ENCODE measurements around the gene TFIP11. TPM values are rescaled to one million over a fixed set of nuclear protein-coding genes. Genes with fewer than 3 reads are reported as not detected.

Gene TFIP11
- total and polyA plus RNA-seq, 2 of the 8 experiments (the other 6 are each of a cell fraction or from before 2014, with no cell fraction given) = 18.1 to 28.3 TPM

DNA sequence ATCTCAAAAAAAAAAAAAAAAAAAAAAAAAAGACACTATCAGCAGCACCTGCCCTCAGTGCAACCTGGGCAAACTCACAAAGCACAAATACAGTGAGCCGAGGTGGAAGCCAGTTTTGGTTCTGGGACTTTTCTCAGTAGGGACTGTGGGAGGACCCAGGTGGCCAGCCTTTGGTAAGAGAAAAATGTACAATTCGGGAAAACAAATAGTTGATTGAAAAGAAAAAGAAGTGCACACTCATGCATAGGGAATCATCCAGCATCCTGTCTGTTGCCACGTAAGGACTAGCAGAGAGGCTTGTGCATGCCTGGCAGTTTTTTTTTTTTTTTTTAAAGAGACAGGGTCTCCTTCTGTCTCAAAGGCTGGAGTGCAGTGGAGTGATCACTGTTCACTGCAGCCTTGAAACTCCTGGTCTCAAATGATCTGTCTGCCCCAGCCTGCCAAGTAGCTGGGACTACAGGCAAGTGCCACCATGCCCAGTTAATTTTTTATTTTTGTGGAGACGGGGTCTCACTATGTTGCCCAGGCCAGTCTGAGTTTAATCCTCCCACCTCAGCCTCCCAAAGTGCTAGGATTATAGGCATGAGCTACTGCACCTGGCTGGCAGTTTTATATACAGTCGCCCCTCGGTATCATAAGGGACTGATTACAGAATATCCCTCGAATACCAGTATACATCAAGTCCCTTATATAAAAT is 40.9 kb upstream of the TFIP11 start:
- peaks cover 18 to 41% (median 29%) of the 10 kb centered on the region in 4 experiments for H3K4me1 ChIP-seq (replicated peaks in 1 of 4; ENCODE audit: control insufficient read depth in 3 of 4, insufficient read depth in 4 of 4, low read length in 3 of 4)

More for the DNA sequence above, 40.9 kb upstream of the TFIP11 start:
- Histone ChIP-seq H2BK120ac (replicated peaks; ENCODE audit: low read depth, low read length) (no peak overlapping the region), H3K9ac (replicated peaks in 1 of 4; ENCODE audit: extremely low read depth in 1 of 4, low read depth in 3 of 4, low read length in 3 of 4) (no peak overlapping the region), H3K23me2 (ENCODE audit: low read depth, low read length) (no peaks in the 10 kb centered on the region), H3K14ac (ENCODE audit: insufficient read length) (no peak overlapping the region), H3K4ac (replicated peaks; ENCODE audit: insufficient read length, low read depth, low read length) (no peak overlapping the region), H3K79me1 (ENCODE audit: low read depth, low read length) (peaks cover 14% of the 10 kb centered on the region), H2BK12ac (ENCODE audit: low read depth, low read length) (no peak overlapping the region), H2BK5ac (ENCODE audit: low read depth, low read length) (no peak overlapping the region), H3K36me3 (ENCODE audit: control insufficient read depth in 2 of 4, insufficient read depth in 4 of 4, low read length in 3 of 4) (no peaks in the 10 kb centered on the region), H4K5ac (ENCODE audit: insufficient read length, low read depth, low read length) (no peak overlapping the region), H3K9me3 (ENCODE audit: insufficient read depth in 2 of 2, low read depth in 1 of 2, low read length in 1 of 2) (no peaks in the 10 kb centered on the region), H2AK5ac (ENCODE audit: low read depth, low read length) (no peak overlapping the region), H3K27ac (ENCODE audit: low read depth, low read length) (no peak overlapping the region), H3K79me2 (ENCODE audit: control insufficient read depth in 1 of 2, insufficient read depth in 2 of 2, low read length in 2 of 2) (peaks cover 9 to 73% of the 10 kb centered on the region in 2 experiments), H3K4me2 (ENCODE audit: insufficient read depth in 1 of 2, low read depth in 2 of 2, low read length in 2 of 2) (no peak overlapping the region), H2AFZ (ENCODE audit: low read length) (no peak overlapping the region), H4K8ac (ENCODE audit: extremely low read depth, insufficient read depth, low read length) (no peak overlapping the region), H3K56ac (replicated peaks; ENCODE audit: insufficient read length, low read depth, low read length) (no peak overlapping the region), H3K23ac (ENCODE audit: insufficient read length) (no peak overlapping the region), H3K27me3 (replicated peaks in 1 of 4; ENCODE audit: control insufficient read depth in 3 of 4, extremely low read depth in 1 of 4, insufficient read depth in 3 of 4, low read length in 3 of 4) (no peaks in the 10 kb centered on the region), H3K18ac (ENCODE audit: extremely low read depth, low read length) (no peak overlapping the region), H3K4me3 (ENCODE audit: extremely low read depth in 1 of 4, insufficient read depth in 2 of 4, low read depth in 3 of 4, low read length in 4 of 4) (no peak overlapping the region), H2BK20ac (ENCODE audit: low read length) (no peak overlapping the region), H4K20me1 (replicated peaks in 1 of 2; ENCODE audit: control insufficient read depth in 1 of 2, insufficient read depth in 2 of 2, low read length in 2 of 2) (peaks cover 4 to 6% of the 10 kb centered on the region in 2 experiments), H4K91ac (replicated peaks; ENCODE audit: insufficient read length, low read length) (no peak overlapping the region), H2BK15ac (ENCODE audit: low read length) (no peak overlapping the region)
- POLR2A ChIA-PET (ENCODE audit: partially characterized antibody) = interaction anchor here (1.0 to 2.5 kb wide), 6 partner anchors 11 to 36 kb away, joined by 3 to 17 read pairs (median 4); no protein-coding TSS in a partner anchor
- CTCF ChIA-PET (ENCODE audit: partially characterized antibody) = interaction anchor here (0.6 to 0.9 kb wide), 2 partner anchors 31 to 560 kb away, joined by 3 to 4 read pairs; no protein-coding TSS in a partner anchor
- no peak for FAIRE-seq
- 90% methylated on average over 7 of the region's 7 CpGs; no CpG with 5 or more reads in 1 of the 2 experiments for WGBS, 2 experiments (ENCODE audit: extremely low coverage in 1 of 2, insufficient coverage in 1 of 2, insufficient read length in 1 of 2, insufficient replicate concordance in 2 of 2, low coverage in 1 of 2, low lambda C conversion rate in 2 of 2, missing lambda C conversion rate in 1 of 2)
- no peak for TF ChIP-seq TBP (IDR thresholded peaks at IDR 0.05; ENCODE audit: low read depth, low read length)
- TF ChIP-seq, protein P1, sequence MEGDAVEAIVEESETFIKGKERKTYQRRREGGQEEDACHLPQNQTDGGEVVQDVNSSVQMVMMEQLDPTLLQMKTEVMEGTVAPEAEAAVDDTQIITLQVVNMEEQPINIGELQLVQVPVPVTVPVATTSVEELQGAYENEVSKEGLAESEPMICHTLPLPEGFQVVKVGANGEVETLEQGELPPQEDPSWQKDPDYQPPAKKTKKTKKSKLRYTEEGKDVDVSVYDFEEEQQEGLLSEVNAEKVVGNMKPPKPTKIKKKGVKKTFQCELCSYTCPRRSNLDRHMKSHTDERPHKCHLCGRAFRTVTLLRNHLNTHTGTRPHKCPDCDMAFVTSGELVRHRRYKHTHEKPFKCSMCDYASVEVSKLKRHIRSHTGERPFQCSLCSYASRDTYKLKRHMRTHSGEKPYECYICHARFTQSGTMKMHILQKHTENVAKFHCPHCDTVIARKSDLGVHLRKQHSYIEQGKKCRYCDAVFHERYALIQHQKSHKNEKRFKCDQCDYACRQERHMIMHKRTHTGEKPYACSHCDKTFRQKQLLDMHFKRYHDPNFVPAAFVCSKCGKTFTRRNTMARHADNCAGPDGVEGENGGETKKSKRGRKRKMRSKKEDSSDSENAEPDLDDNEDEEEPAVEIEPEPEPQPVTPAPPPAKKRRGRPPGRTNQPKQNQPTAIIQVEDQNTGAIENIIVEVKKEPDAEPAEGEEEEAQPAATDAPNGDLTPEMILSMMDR (IDR thresholded peaks at IDR 0.05; ENCODE audit: control extremely low read depth in 1 of 3, insufficient read depth in 1 of 3, low read depth in 1 of 3, low read length in 3 of 3) = no peak
- peak; percentile 88; the same call in 1 of the 2 replicates for TF ChIP-seq KDM1A (IDR thresholded peaks at IDR 0.05; ENCODE audit: borderline replicate concordance, low read length)
- TF ChIP-seq GABPA (IDR thresholded peaks at IDR 0.05; ENCODE audit: borderline replicate concordance, insufficient read depth, low read length) = no peak
- TF ChIP-seq CBX5 (IDR thresholded peaks at IDR 0.05; ENCODE audit: low read depth, low read length) = no peak
- TF ChIP-seq RFX5 (IDR thresholded peaks at IDR 0.05; ENCODE audit: borderline replicate concordance, low read depth, low read length) = no peak
- DNase-seq (ENCODE audit: low read depth in 1 of 2, low spot score in 2 of 2) = no peak
